ENCODE data around the gene SEMA7A.

GRCh38 chr15:74409225-74409624, 24.5 kb downstream of the SEMA7A start:
- TF ChIP-seq, protein P1, sequence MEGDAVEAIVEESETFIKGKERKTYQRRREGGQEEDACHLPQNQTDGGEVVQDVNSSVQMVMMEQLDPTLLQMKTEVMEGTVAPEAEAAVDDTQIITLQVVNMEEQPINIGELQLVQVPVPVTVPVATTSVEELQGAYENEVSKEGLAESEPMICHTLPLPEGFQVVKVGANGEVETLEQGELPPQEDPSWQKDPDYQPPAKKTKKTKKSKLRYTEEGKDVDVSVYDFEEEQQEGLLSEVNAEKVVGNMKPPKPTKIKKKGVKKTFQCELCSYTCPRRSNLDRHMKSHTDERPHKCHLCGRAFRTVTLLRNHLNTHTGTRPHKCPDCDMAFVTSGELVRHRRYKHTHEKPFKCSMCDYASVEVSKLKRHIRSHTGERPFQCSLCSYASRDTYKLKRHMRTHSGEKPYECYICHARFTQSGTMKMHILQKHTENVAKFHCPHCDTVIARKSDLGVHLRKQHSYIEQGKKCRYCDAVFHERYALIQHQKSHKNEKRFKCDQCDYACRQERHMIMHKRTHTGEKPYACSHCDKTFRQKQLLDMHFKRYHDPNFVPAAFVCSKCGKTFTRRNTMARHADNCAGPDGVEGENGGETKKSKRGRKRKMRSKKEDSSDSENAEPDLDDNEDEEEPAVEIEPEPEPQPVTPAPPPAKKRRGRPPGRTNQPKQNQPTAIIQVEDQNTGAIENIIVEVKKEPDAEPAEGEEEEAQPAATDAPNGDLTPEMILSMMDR (IDR thresholded peaks at IDR 0.05), result no peak
- TF ChIP-seq POLR2A (IDR thresholded peaks at IDR 0.05), result no peak
- TF ChIP-seq POLR2AphosphoS5 (IDR thresholded peaks at IDR 0.05), result no peak
